ENCODE measurements around the gene C3orf20.

DNA sequence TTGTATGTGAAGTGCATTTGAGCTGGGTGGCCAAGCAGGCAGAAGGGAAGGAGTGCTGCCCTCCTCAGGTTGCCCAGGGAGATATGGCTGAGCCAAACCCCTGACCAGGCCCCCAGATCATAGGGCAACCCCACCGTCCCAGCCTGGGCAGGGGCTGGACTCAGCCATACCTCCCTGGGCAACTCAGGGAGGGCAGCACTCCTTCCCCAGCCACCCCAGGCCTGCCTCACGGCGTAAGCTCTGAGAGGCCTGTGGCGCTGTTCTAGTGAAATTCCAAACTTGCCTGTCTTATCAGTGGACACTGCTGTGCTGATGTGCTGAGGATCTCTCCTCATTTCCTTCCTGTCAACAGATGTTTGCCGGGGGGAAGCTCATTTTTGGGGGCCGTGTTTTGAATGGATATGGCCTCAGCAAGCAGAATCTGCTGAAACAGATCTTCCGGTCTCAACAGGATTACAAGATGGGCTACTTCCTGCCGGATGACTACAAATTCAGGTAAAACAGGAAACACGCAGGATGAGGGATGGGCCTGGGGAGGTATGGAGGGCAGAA is 86.3 kb downstream of the C3orf20 start:
- TF ChIP-seq PPARA (CRISPR knock-in tag; IDR thresholded peaks at IDR 0.05; ENCODE audit: borderline replicate concordance), result no peak
- TF ChIP-seq, protein P1, sequence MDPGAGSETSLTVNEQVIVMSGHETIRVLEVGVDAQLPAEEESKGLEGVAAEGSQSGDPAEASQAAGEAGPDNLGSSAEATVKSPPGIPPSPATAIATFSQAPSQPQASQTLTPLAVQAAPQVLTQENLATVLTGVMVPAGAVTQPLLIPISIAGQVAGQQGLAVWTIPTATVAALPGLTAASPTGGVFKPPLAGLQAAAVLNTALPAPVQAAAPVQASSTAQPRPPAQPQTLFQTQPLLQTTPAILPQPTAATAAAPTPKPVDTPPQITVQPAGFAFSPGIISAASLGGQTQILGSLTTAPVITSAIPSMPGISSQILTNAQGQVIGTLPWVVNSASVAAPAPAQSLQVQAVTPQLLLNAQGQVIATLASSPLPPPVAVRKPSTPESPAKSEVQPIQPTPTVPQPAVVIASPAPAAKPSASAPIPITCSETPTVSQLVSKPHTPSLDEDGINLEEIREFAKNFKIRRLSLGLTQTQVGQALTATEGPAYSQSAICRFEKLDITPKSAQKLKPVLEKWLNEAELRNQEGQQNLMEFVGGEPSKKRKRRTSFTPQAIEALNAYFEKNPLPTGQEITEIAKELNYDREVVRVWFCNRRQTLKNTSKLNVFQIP (CRISPR knock-in tag; IDR thresholded peaks at IDR 0.05; ENCODE audit: borderline replicate concordance, low read depth), result no peak
- TF ChIP-seq PATZ1 (CRISPR knock-in tag; IDR thresholded peaks at IDR 0.05; ENCODE audit: borderline replicate concordance), result no peak
- TF ChIP-seq ARNTL (CRISPR knock-in tag; IDR thresholded peaks at IDR 0.05; ENCODE audit: borderline replicate concordance, low read depth), result no peak
- TF ChIP-seq GLIS3 (CRISPR knock-in tag; IDR thresholded peaks at IDR 0.05), result no peak
- TF ChIP-seq ZFP3 (CRISPR knock-in tag; IDR thresholded peaks at IDR 0.05), result no peak
- TF ChIP-seq ZFP30 (CRISPR knock-in tag; IDR thresholded peaks at IDR 0.05), result no peak
- no peak for TF ChIP-seq CREB5 (CRISPR knock-in tag; IDR thresholded peaks at IDR 0.05; ENCODE audit: low read depth)
